RWPE2 (cell line): Measurements from ENCODE around the gene ABHD4.
"Not testable (repeated sequence)": the region's sequence is repeated elsewhere in the genome, so short reads cannot be mapped to it uniquely, and the experiment has no call there.

Experiments
- ATAC-seq: fragments of 200-7000 bp; cut with Tn5 transposase; 3 replicates; pipeline ENCODE4 v1.9.1; 2021; ENCODE audit warnings: low read depth
- DNase-seq: peaks from one replicate; pipeline ENCODE4 v3.0.0-alpha.2; 2020; ENCODE audit warnings: low spot score
- H3K27ac ChIP-seq: fragments of 450-650 bp; 2 replicates; pipeline ENCODE4 v1.5.1; 2017; ENCODE audit warnings: mild to moderate bottlenecking; ENCODE audit not compliant: poor library complexity, severe bottlenecking
- H3K27me3 ChIP-seq: fragments of 250-450 bp; sonication (Bioruptor Pico); 2 replicates; pipeline ENCODE4 v1.5.1; 2021; ENCODE audit warnings: mild to moderate bottlenecking, moderate library complexity; ENCODE audit not compliant: insufficient read depth, poor library complexity, severe bottlenecking
- H3K36me3 ChIP-seq: fragments of 250-450 bp; sonication (Bioruptor Pico); 2 replicates; pipeline ENCODE4 v1.5.1; 2020; ENCODE audit warnings: low read depth, mild to moderate bottlenecking, moderate library complexity
- H3K4me1 ChIP-seq: fragments of 250-450 bp; sonication (Bioruptor Pico); 2 replicates; pipeline ENCODE4 v1.5.1; 2021; ENCODE audit warnings: mild to moderate bottlenecking, moderate library complexity; ENCODE audit not compliant: insufficient read depth, poor library complexity, severe bottlenecking
- H3K4me3 ChIP-seq: fragments of 250-450 bp; sonication (Bioruptor Pico); 2 replicates; pipeline ENCODE4 v1.5.1; 2021; ENCODE audit warnings: mild to moderate bottlenecking, moderate library complexity; ENCODE audit not compliant: severe bottlenecking
- H3K9me3 ChIP-seq: fragments of 250-450 bp; sonication (Bioruptor Pico); 2 replicates; pipeline ENCODE4 v1.5.1; 2021; ENCODE audit warnings: mild to moderate bottlenecking, moderate library complexity; ENCODE audit not compliant: severe bottlenecking
- TF ChIP-seq, protein P1 (sequence below): fragments of 450-650 bp; IDR thresholded peaks from one replicate; pipeline ENCODE4 v1.5.1; 2017; ENCODE audit warnings: mild to moderate bottlenecking, moderate library complexity; ENCODE audit not compliant: poor library complexity, severe bottlenecking

The ABHD4 gene

DNA sequence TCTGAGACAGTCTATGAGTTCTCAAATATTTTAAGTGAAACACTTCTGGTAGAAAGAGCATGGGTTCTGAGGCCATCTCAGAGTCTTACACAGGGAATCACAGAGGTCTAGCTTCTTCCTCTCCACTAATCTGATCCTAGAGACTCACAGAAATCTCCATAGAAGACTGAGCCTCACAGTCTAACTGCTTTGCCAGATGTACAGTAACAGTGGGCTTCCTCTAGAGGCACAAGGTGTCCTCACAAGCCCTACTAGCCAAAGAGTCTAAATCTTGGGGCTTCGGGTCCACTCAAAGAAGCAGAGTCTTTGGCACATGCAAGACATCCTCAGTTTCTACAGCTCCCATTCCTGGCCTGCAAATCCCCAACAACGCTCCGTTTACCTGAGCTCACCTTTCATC lies 32.0 kb downstream of the ABHD4 start:
- ATAC-seq: no peak
- DNase-seq: no peak
- Histone ChIP-seq H3K4me3 (no peak overlapping the region), H3K27ac (no peak overlapping the region), H3K4me1 (no peaks in the 10 kb centered on the region), H3K9me3 (no peaks in the 10 kb centered on the region), H3K27me3 (no peaks in the 10 kb centered on the region), H3K36me3 (no peaks in the 10 kb centered on the region)
- TF ChIP-seq, protein P1, sequence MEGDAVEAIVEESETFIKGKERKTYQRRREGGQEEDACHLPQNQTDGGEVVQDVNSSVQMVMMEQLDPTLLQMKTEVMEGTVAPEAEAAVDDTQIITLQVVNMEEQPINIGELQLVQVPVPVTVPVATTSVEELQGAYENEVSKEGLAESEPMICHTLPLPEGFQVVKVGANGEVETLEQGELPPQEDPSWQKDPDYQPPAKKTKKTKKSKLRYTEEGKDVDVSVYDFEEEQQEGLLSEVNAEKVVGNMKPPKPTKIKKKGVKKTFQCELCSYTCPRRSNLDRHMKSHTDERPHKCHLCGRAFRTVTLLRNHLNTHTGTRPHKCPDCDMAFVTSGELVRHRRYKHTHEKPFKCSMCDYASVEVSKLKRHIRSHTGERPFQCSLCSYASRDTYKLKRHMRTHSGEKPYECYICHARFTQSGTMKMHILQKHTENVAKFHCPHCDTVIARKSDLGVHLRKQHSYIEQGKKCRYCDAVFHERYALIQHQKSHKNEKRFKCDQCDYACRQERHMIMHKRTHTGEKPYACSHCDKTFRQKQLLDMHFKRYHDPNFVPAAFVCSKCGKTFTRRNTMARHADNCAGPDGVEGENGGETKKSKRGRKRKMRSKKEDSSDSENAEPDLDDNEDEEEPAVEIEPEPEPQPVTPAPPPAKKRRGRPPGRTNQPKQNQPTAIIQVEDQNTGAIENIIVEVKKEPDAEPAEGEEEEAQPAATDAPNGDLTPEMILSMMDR: no peak

GRCh38 chr14:22630486-22630885 lies 32.4 kb downstream of the ABHD4 start:
- Histone ChIP-seq H3K4me3 (no peak overlapping the region), H3K27ac (no peak overlapping the region), H3K9me3 (no peaks in the 10 kb centered on the region), H3K36me3 (no peaks in the 10 kb centered on the region), H3K27me3 (no peaks in the 10 kb centered on the region), H3K4me1 (no peaks in the 10 kb centered on the region)
- TF ChIP-seq, protein P1: no peak
- DNase-seq: no peak
- no peak for ATAC-seq

DNA sequence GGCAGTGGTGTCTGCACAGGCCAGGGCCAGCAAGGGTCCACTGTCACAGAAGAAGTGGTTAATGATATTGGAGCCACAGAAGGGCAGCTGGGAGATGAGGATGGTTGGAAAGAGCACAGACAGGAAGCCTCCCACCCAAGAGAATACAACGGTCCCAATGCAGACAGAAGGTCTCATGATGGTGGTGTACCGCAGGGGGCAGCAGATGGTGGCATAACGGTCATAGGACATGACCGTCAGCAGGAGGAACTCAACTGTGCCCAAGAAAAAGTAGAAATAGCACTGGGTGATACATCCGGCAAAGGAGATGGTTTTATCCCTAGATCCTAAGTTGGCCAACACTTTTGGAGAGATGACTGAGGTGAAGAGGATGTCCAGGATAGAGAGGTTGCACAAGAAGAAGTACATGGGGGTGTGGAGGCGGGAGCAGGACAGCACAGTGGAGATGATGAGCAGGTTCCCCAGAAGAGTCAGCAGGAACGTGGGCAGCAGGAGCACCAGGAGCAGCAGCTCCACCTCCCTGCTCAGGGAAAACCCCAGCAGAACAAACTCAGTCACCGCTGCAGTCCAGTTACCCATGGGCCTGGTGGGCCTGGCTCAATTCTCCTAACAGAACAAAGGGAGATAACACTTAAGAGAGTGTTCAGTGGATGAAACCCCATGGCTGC lies 36.3 kb downstream of the ABHD4 start:
- no peaks in the 10 kb centered on the region for H3K9me3 ChIP-seq
- DNase-seq: no peak
- ATAC-seq: no peak
- H3K4me3 ChIP-seq: no peak overlapping the region
- no peaks in the 10 kb centered on the region for H3K27me3 ChIP-seq
- no peak overlapping the region for H3K27ac ChIP-seq
- no peaks in the 10 kb centered on the region for H3K4me1 ChIP-seq
- H3K36me3 ChIP-seq: no peaks in the 10 kb centered on the region
- TF ChIP-seq, protein P1: no peak

- H3K27me3 ChIP-seq, ATAC-seq, H3K36me3 ChIP-seq, H3K9me3 ChIP-seq, H3K27ac ChIP-seq, H3K4me1 ChIP-seq, H3K4me3 ChIP-seq, DNase-seq: not testable (repeated sequence)
Observed at GRCh38 chr14:22635980-22636379, 37.9 kb downstream of the ABHD4 start.

DNA sequence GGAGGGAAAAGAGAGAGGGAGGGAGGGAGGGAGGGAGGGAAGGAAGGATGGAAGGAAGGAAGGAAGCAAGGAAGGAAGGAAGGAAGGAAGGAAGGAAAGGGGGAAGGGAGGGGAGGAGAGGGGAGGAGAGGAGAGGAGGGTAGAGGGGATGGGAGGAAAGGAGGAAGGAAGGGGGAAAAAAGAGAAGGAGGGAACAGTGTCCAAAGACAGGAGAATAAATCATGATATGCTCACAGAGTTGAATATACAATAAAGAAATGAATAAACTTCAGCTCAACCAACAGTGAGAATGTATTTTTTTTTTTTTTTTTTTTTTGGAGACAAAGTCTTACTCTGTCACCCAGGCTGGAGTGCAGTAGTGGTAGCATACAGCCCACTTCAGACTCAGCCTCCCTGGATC lies 42.1 kb downstream of the ABHD4 start:
- TF ChIP-seq, protein P1: no peak
- no peak overlapping the region for H3K4me3 ChIP-seq
- no peaks in the 10 kb centered on the region for H3K27me3 ChIP-seq
- ATAC-seq (no peak), DNase-seq (no peak)
- no peaks in the 10 kb centered on the region for H3K36me3 ChIP-seq
- no peaks in the 10 kb centered on the region for H3K9me3 ChIP-seq
- H3K27ac ChIP-seq: no peak overlapping the region
- peaks cover 6% of the 10 kb centered on the region for H3K4me1 ChIP-seq
